Measurements from ENCODE around the gene TMEM196. TPM values are rescaled to one million over a fixed set of nuclear protein-coding genes. Genes with fewer than 3 reads are reported as not detected.

The TMEM196 gene
- total and polyA plus RNA-seq, 2 experiments from 2014 or later = 0.11 TPM; not detected in 1

DNA sequence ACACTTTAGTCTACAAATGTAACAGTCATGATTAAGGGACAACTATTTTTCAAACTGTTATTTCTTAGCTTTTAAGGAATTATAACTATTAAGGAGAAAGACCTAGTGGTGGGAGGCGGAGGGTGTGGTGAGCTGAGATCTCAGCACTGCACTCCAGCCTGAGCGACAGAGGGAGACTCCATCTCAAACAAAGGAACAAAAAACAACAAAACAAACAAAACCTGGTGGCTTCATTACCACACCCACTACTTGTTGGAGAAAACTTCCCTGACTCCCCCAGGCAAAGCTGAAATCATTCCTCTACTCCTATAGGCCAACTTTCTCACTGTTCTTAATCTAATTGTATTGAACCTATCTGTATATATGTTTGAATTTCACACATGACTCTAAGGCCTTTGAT, 67.8 kb downstream of the TMEM196 start:
- Histone ChIP-seq H3K4me3 (0 out of 2 replicates have a peak overlapping the region, but pooled peaks have one; percentile 6), H4K20me1 (replicated peaks; ENCODE audit: insufficient read depth) (peaks cover 7% of the 10 kb centered on the region; the same call in 1 of the 2 replicates), H3F3A (replicated peaks; ENCODE audit: low read depth) (no peaks in the 10 kb centered on the region), H3K9me2 (ENCODE audit: insufficient read depth) (no peaks in the 10 kb centered on the region), H3K36me3 (ENCODE audit: insufficient read depth) (no peaks in the 10 kb centered on the region), H3K4me2 (peak overlapping the region; percentile 37; the same call in 1 of the 2 replicates), H3K79me2 (replicated peaks; ENCODE audit: insufficient read depth) (peaks cover 73% of the 10 kb centered on the region), H3K27me3 (ENCODE audit: insufficient read depth) (no peaks in the 10 kb centered on the region), H3K27ac (ENCODE audit: low read depth) (no peak overlapping the region), H3K4me1 (ENCODE audit: insufficient read depth) (peaks cover 19% of the 10 kb centered on the region), H2AFZ (no peak overlapping the region)
- H3K9me3 Mint-ChIP-seq = no peaks in the 10 kb centered on the region
- H3K4me3 Mint-ChIP-seq = no peak overlapping the region; the same call in 2 of the 3 replicates
- H3K4me1 Mint-ChIP-seq = peaks cover 33% of the 10 kb centered on the region
- no peak overlapping the region for H3K27ac Mint-ChIP-seq
- ATAC-seq = peak; percentile 18; the same call in 2 of the 3 replicates
- peaks cover 3% of the 10 kb centered on the region for H3K27me3 Mint-ChIP-seq (ENCODE audit: insufficient read depth, low read depth, poor library complexity)
- peaks cover 3% of the 10 kb centered on the region; the same call in 1 of the 3 replicates for H3K36me3 Mint-ChIP-seq (ENCODE audit: low read depth)
- peak; percentile 61 for DNase-seq (ENCODE audit: low spot score)
- TF ChIP-seq POLR2AphosphoS5 (IDR thresholded peaks at IDR 0.05; ENCODE audit: low read depth) (no peak), JUNB (IDR thresholded peaks at IDR 0.05; ENCODE audit: unreplicated experiment) (no peak), EZH2 (IDR thresholded peaks at IDR 0.05; ENCODE audit: low read depth, unreplicated experiment) (no peak), ETS1 (IDR thresholded peaks at IDR 0.05) (no peak), REST (IDR thresholded peaks at IDR 0.05; ENCODE audit: unreplicated experiment) (no peak), NANOG (IDR thresholded peaks at IDR 0.05; ENCODE audit: borderline replicate concordance) (no peak), CREB1 (CRISPR knock-in tag; IDR thresholded peaks at IDR 0.05; ENCODE audit: low read depth) (no peak), ZNF114 (CRISPR knock-in tag; IDR thresholded peaks at IDR 0.05) (no peak), ZNF331 (CRISPR knock-in tag; IDR thresholded peaks at IDR 0.05; ENCODE audit: low read depth) (no peak), ZNF462 (CRISPR knock-in tag; IDR thresholded peaks at IDR 0.05) (no peak), STAT1 (IDR thresholded peaks at IDR 0.05; ENCODE audit: unreplicated experiment) (no peak), EZH2phosphoT487 (IDR thresholded peaks at IDR 0.05; ENCODE audit: unreplicated experiment) (no peak)
- TF ChIP-seq, protein P1, sequence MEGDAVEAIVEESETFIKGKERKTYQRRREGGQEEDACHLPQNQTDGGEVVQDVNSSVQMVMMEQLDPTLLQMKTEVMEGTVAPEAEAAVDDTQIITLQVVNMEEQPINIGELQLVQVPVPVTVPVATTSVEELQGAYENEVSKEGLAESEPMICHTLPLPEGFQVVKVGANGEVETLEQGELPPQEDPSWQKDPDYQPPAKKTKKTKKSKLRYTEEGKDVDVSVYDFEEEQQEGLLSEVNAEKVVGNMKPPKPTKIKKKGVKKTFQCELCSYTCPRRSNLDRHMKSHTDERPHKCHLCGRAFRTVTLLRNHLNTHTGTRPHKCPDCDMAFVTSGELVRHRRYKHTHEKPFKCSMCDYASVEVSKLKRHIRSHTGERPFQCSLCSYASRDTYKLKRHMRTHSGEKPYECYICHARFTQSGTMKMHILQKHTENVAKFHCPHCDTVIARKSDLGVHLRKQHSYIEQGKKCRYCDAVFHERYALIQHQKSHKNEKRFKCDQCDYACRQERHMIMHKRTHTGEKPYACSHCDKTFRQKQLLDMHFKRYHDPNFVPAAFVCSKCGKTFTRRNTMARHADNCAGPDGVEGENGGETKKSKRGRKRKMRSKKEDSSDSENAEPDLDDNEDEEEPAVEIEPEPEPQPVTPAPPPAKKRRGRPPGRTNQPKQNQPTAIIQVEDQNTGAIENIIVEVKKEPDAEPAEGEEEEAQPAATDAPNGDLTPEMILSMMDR (conservative IDR thresholded peaks at IDR 0.05; ENCODE audit: low read depth in 2 of 2) = no peak

Measured in GM23338 (cell line).